HG03469 (cell line): Measurements from ENCODE around the gene LSP1.

ENCODE experiments used
- ATAC-seq: cut with Tn5 transposase; IDR thresholded peaks from one replicate; pipeline ENCODE4 v1.9.1; 2021; ENCODE audit warnings: mild to moderate bottlenecking, moderate library complexity, moderate number of reproducible peaks; ENCODE audit not compliant: unreplicated experiment

The LSP1 gene

GRCh38 chr11:1847006-1847735 lies 5.7 kb upstream of the LSP1 start:
- ATAC-seq: no peak

DNA sequence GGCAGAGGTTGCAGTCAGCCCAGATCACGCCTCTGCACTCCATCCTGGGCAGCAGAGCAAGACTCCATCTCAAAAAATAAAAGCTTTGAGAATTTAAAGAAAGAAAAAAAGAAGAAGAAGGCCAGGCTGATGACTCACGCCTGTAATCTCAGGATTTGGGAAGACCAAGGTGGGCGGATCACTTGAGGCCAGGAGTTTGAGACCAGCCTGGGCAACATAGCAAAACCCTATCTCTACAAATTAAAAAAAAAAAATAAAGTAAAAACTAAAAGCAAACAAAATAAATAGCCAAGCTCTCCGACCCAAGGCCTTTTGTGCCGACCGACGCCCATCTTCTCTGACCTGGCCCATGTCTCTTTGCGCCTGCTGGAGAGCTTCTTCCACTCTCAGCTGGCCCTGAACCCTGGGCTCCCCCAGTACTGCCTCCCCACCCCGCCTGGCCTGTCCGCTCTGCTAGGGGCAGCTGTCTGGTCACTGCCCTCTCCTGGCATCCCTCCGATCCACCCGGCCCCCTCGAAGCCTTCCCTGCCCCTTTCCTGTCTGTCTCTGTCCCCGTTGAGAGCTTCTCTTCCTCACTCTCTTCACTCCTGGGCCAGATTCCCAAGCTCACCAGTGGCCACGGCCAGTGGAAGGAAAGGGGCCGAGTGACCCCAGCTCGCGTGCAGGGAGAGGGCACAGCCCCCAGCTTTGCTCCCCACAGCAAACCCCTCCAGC lies 4.8 kb upstream of the LSP1 start:
- ATAC-seq: no peak

GRCh38 chr11:1848640-1849430 lies 4.0 kb upstream of the LSP1 start:
- ATAC-seq: no peak

GRCh38 chr11:1851468-1852180 lies 1.3 kb upstream of the LSP1 start:
- ATAC-seq: no peak

DNA sequence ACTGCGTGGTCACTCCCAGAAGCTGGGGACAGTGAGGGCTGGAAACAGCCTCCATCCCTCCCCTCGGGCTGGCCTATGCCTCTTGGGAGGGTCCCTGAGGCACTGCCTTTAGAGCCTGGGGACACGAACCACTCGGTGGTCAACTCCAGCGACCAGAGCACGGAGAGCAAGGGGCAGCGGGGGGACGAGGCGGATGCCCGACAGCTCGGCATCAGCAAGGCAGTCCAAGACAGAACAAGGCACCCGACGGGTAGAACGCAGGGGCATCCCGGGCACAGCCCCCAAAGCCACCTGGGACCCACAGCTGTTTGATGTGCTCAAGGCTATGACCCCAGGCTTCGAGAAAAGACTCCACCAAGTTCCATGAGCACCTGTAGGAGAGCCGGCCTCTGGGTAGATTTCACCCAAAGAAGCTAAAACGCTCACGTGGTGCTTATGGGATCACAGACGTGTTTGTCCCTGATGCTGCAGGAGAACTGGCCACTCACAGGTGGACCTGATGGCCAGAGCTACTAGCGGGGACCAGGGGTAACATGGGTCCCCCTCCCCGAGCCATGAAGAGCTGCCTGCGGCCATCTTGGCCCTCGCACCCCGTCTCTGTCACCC lies 510 bp upstream of the LSP1 start:
- peak; percentile 0 for ATAC-seq

DNA sequence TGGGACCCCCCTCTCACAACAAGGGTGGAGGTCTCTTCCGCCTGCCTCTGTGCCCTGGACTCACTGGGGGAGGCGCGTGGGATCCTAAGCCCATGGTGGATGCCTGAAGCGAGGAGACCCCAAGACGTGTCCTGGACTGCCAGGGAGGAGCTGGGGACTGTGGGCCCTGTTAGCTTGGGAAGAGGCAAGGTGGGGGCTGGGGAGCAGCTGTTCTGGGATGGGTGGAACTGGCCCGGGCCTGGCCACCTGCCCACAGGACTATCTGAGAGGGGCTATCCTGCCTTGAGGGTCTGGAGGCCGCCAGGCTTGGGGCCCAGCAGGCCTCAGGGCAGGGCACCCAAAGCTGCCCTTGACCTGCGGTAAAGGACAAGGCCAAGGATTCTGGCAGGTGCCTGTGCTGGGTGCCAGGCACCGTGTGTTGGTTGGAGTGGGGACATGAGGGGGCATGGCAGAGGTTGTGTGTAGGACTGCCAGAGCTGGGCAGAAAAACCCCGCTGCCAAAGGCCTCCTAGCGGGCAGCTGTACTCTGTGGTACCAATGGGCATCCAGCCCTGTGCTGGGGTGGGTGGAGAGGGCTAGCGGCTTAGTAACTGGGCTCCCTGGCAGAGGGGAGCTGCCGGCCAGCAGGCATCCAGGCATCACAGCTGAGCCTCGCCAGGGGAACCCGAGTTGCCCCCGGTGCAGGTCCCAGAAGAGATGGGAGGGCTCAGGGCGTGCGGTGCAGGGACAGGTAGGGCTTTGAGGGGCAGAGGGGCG lies 670 bp downstream of the LSP1 start:
- no peak for ATAC-seq

- ATAC-seq: no peak
Measured at GRCh38 chr11:1854132-1854948, 1.5 kb downstream of the LSP1 start.

GRCh38 chr11:1854949-1855885 lies 2.3 kb downstream of the LSP1 start:
- ATAC-seq: no peak

- ATAC-seq: no peak
Measured at GRCh38 chr11:1855886-1856265, 3.0 kb downstream of the LSP1 start.

DNA sequence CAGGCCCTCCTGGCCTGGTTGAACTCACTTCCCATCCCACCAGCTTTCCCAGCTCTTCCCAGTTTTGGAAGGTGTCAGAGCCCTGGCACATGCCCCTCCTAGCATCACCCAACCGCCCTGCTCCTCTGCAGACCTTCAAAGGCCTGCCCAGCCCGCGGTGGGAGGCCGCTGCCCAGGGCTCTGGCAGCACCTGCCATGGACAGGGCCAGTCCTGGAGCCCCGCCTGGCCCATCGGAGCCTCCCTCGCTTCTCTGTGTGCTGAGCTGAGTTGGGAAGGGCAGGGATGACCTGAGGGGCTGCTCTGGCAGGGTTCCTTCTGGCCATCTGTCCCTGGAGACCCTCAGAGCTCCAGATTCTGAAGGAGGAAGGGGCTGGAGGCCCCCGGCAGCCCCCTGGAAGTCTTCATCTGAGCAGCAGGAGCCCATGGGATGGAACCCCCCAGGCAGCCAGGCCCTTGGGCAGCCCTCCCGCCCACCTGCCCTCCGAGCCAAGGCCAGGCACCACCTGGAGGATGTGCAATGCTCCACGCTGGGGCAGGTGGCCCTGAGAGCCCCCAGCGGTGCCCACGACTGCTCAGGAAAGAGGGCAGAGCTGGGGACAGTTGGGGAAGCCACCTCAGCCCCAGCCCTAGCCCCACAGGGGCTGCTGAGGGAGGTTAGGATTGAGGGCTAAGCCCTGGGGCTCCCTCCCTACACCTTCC lies 3.6 kb downstream of the LSP1 start:
- ATAC-seq: no peak

DNA sequence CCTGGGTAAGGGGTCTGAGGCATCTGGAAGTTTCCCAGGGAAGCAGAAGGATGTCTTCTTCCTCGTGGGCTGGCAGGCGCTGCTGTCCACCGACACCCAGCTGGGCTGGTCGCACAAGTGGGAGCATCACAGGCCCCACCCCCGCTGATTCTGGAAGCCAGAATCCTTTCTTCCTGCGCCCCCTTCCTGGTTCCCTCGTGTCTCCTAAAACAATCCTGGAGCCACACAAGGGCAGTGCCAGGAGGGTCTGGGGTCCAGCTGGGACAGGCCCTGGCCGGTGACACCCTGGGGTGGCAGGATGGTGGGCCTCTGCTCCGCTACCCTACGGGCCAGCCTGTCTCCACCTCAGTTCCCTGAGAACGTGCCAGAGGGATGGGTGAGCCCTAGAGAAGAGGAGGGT lies 4.2 kb downstream of the LSP1 start:
- no peak for ATAC-seq

DNA sequence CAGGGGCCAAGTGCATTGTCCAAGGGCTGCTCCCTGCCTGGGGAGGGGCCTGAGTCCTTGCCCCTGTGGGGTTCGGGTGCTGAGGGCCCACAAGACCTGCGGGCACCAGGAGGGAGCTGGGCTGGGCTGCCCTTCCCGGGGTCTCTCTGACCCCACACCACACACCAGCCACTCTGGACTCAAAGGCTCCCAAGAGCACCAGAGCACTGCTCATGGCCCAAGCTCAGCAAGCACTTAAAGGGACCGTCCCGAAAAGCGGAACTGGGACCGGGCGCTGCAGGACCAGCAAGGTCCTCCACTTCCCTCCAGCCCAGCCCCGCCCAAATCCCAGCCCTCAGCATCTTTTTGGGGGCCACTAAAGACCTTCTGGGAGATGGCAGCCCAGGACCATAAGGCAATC lies 5.3 kb downstream of the LSP1 start:
- no peak for ATAC-seq

- ATAC-seq: no peak
Measured at GRCh38 chr11:1858576-1858975, 5.7 kb downstream of the LSP1 start.

GRCh38 chr11:1859004-1859403 lies 6.1 kb downstream of the LSP1 start:
- no peak for ATAC-seq

- no peak for ATAC-seq
Measured at GRCh38 chr11:1860108-1860507, 7.2 kb downstream of the LSP1 start.

DNA sequence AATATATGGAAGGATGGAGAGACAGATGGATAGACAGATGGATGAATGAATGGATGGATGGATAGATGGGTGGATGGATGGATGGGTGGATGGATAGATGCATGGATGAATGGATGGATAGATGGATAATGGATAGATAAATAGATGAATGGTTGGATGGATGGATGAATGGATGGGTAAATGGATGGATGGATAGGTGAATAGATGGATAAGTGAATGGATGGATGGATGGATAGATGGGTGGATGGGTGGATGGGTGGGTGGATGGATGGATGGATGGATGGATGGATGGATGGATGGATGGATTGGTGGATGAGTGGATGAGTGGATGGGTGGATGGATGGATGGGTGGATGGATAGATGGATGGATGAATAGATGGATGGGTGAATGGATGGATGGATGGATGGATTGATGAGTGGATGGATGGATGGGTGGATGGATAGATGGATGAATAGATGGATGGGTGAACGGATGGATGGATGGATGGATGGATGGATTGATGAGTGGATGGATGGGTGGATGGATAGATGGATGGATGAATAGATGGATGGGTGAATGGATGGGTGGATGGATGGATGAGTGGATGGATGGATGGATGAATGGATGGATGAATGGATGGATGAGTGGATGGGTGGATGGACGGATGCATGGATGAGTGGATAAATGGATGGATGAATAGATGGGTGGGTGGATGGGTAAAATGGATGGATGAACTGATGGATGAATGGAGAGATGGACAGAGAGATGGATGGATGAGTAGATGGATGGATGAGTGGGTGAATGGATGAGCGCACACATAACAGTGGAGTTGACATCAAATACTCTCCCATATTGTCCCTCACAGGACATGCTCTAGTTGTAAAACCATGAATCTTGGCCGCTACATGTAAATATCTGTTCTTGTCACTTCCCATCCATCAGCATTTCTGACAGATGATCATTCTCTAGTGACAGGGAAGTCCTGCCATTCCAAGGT lies 8.8 kb downstream of the LSP1 start:
- ATAC-seq: no peak
